ENCODE data around the gene STK11.

Gene STK11

DNA sequence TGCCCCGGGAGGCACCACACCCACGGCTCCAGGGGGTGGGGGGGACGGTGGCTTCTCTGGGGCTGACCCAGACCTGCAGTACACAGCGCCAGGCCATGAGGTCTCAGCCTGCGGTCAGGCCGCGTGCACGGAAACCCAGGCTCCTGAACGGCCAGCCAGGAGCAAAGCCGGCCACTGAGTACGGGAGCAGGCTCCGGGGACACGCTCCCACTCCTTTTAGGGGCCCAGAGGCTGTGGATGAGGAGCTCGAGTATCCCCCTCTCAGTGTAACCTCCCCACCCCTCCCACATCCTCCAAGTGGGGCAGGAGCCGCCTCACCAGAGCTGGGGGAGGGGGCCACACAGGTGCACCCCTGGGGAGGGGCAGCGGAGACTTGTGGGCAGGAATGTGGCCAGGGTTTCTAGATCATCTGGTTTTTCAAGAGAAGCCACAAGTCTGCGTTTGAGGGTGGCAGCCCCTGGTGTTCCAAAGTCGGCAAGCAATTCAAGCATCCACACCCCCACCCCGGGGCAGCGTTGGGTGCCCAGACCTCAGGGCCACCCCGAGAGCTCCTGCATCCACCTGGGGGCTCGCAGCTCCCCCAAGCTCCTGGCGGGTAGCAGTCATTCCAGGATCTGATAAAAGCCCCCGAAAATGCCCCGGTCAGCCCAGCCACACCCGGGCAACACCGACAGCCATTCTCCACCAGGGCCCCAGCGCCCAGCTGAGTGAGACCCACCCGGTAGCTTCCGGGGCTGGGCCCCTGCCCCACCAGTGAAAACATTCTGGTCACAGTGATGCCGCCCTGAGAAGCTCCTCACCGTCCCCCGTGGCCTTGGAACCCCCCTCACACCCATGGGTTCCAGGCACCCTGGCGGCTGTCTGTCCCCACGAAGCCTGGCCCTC is 37.6 kb upstream of the STK11 start:
- Histone ChIP-seq H3K27ac (replicated peaks; ENCODE audit: low read length) (no peak overlapping the region), H3K23ac (ENCODE audit: low read depth, low read length, poor library complexity) (peak overlapping the region; percentile 71), H3K79me1 (ENCODE audit: low read depth, low read length) (peaks cover 31% of the 10 kb centered on the region), H4K8ac (ENCODE audit: low read depth, low read length) (no peak overlapping the region), H3K27me3 (ENCODE audit: control insufficient read depth in 3 of 3, insufficient read depth in 3 of 3, low read depth in 1 of 3, low read length in 3 of 3) (no peaks in the 10 kb centered on the region), H2BK120ac (ENCODE audit: low read depth, low read length) (no peak overlapping the region), H4K91ac (ENCODE audit: low read depth, low read length, poor library complexity) (no peak overlapping the region), H2AFZ (ENCODE audit: low read length) (no peak overlapping the region), H3K18ac (ENCODE audit: low read length) (peak overlapping the region; percentile 76), H3K4me2 (ENCODE audit: insufficient read depth, low read length, poor library complexity, severe bottlenecking) (no peak overlapping the region), H2AK5ac (ENCODE audit: low read depth, low read length) (no peak overlapping the region), H3K9me3 (replicated peaks in 1 of 2; ENCODE audit: control insufficient read depth in 2 of 2, insufficient read depth in 1 of 2, low read depth in 1 of 2, low read length in 2 of 2) (peaks cover 3 to 13% of the 10 kb centered on the region in 2 donors), H3K4ac (ENCODE audit: low read length) (no peak overlapping the region), H3K4me3 (ENCODE audit: low read length in 2 of 2) (no peak overlapping the region), H3K9ac (ENCODE audit: low read depth, low read length, poor library complexity) (no peak overlapping the region), H2BK12ac (ENCODE audit: low read length) (no peak overlapping the region), H3K4me1 (ENCODE audit: control insufficient read depth in 2 of 2, insufficient read depth in 1 of 2, low read depth in 1 of 2, low read length in 2 of 2) (peaks cover 14 to 19% of the 10 kb centered on the region in 2 donors), H2BK5ac (ENCODE audit: low read length) (no peak overlapping the region), H3K14ac (ENCODE audit: low read length) (peak overlapping the region; percentile 21), H2BK15ac (ENCODE audit: low read length) (no peak overlapping the region), H3K36me3 (replicated peaks in 1 of 2; ENCODE audit: control insufficient read depth in 2 of 2, insufficient read depth in 2 of 2, low read length in 2 of 2) (peaks cover 9 to 22% of the 10 kb centered on the region in 2 donors)
- no peak for DNase-seq (ENCODE audit: low spot score)
- no CpG with 5 or more reads among the region's 35 CpGs for WGBS, 2 donors (ENCODE audit: extremely low coverage in 2 of 2, insufficient read length in 2 of 2, insufficient replicate concordance in 1 of 2)

DNA sequence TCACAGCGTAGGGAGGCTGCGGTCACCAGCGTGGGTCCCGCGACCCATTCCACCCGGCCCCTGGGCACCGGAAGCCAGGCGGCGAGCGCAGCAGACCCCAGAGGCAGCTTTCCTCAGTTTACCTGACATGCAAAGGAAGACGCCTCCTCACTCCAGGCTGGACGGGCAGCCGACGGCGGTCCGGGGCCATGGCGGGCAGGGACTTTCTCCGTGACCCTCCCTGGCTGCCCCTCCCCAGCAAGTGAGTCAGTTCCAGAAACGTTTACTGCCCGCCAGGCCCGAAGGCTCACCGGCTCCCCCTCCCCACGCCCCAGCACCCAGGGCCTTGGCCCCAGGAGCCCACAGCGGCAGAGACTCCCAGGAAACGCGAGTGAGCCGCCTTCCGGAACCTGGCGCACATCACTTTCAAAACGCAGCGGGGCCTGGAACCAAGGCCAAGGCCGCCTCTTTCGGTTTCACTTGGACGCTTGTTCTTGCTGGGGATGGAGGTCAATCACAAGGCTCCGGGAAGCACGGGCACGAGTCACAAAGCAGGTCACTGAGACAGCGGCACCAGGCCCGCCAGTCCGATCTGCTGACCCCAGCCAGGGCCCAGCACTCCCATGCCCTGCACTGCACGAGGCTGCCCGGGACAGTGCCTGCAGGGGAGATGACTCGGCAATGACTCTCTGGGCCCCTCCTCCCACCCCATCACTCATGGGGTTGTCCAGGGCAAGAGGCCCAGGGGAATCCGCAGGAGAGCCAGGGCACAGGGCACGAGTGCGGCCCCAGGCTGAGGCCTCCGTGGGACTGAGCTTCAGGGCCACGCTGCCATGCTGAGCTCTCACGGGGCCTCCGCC is 36.8 kb upstream of the STK11 start:
- H4K91ac ChIP-seq (ENCODE audit: low read depth, low read length, poor library complexity), result no peak overlapping the region
- no peak overlapping the region for H2BK5ac ChIP-seq (ENCODE audit: low read length)
- H3K9me3 ChIP-seq (replicated peaks in 1 of 2; ENCODE audit: control insufficient read depth in 2 of 2, insufficient read depth in 1 of 2, low read depth in 1 of 2, low read length in 2 of 2), result peaks cover 3 to 13% of the 10 kb centered on the region in 2 donors
- peaks cover 15 to 19% of the 10 kb centered on the region in 2 donors for H3K4me1 ChIP-seq (ENCODE audit: control insufficient read depth in 2 of 2, insufficient read depth in 1 of 2, low read depth in 1 of 2, low read length in 2 of 2)
- no peak overlapping the region for H2BK15ac ChIP-seq (ENCODE audit: low read length)
- H3K9ac ChIP-seq (ENCODE audit: low read depth, low read length, poor library complexity), result no peak overlapping the region
- H2AFZ ChIP-seq (ENCODE audit: low read length), result no peak overlapping the region
- no peak overlapping the region for H4K8ac ChIP-seq (ENCODE audit: low read depth, low read length)
- peak overlapping the region; percentile 76 for H3K18ac ChIP-seq (ENCODE audit: low read length)
- H2BK12ac ChIP-seq (ENCODE audit: low read length), result no peak overlapping the region
- no peak overlapping the region for H3K27ac ChIP-seq (replicated peaks; ENCODE audit: low read length)
- no peaks in the 10 kb centered on the region for H3K27me3 ChIP-seq (ENCODE audit: control insufficient read depth in 3 of 3, insufficient read depth in 3 of 3, low read depth in 1 of 3, low read length in 3 of 3)
- H3K79me1 ChIP-seq (ENCODE audit: low read depth, low read length), result peaks cover 35% of the 10 kb centered on the region
- peaks cover 9 to 22% of the 10 kb centered on the region in 2 donors for H3K36me3 ChIP-seq (replicated peaks in 1 of 2; ENCODE audit: control insufficient read depth in 2 of 2, insufficient read depth in 2 of 2, low read length in 2 of 2)
- DNase-seq (ENCODE audit: low spot score), result no peak
- H3K4ac ChIP-seq (ENCODE audit: low read length), result no peak overlapping the region
- H3K23ac ChIP-seq (ENCODE audit: low read depth, low read length, poor library complexity), result peak overlapping the region; percentile 65
- H3K14ac ChIP-seq (ENCODE audit: low read length), result no peak overlapping the region
- H2BK120ac ChIP-seq (ENCODE audit: low read depth, low read length), result no peak overlapping the region
- H2AK5ac ChIP-seq (ENCODE audit: low read depth, low read length), result no peak overlapping the region
- no CpG with 5 or more reads among the region's 50 CpGs for WGBS, 2 donors (ENCODE audit: extremely low coverage in 2 of 2, insufficient read length in 2 of 2, insufficient replicate concordance in 1 of 2)
- H3K4me2 ChIP-seq (ENCODE audit: insufficient read depth, low read length, poor library complexity, severe bottlenecking), result no peak overlapping the region
- no peak overlapping the region for H3K4me3 ChIP-seq (ENCODE audit: low read length in 2 of 2)

DNA sequence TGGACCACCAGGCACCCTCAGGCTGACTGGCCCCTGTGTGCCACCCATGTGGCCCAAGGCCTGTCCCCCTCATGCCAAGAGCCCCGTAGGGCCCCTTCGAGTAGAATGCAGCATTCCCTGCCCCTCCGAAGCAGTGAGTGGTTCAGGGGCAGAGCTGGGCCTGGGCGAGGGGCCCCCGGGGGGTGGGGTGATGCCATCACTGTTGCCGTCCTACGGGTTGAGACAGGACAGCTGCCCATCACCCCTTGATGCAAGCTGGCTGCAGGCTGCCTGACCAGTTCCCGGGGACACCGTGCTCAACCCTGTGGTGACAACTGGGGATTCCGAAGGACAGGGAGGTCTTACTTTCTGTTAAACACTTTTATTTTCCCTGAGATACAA is 36.2 kb upstream of the STK11 start:
- H3K27ac ChIP-seq (replicated peaks; ENCODE audit: low read length), result no peak overlapping the region

More for the DNA sequence above, 36.2 kb upstream of the STK11 start:
- no peak overlapping the region for H3K4ac ChIP-seq (ENCODE audit: low read length)
- H3K79me1 ChIP-seq (ENCODE audit: low read depth, low read length), result peaks cover 33% of the 10 kb centered on the region
- H3K9me3 ChIP-seq (replicated peaks in 1 of 2; ENCODE audit: control insufficient read depth in 2 of 2, insufficient read depth in 1 of 2, low read depth in 1 of 2, low read length in 2 of 2), result peaks cover 3 to 13% of the 10 kb centered on the region in 2 donors
- H2BK12ac ChIP-seq (ENCODE audit: low read length), result no peak overlapping the region
- H2AFZ ChIP-seq (ENCODE audit: low read length), result no peak overlapping the region
- no CpG with 5 or more reads among the region's 10 CpGs for WGBS, 2 donors (ENCODE audit: extremely low coverage in 2 of 2, insufficient read length in 2 of 2, insufficient replicate concordance in 1 of 2)
- H3K23ac ChIP-seq (ENCODE audit: low read depth, low read length, poor library complexity), result peak overlapping the region; percentile 65
- no peak overlapping the region for H4K8ac ChIP-seq (ENCODE audit: low read depth, low read length)
- H3K4me1 ChIP-seq (ENCODE audit: control insufficient read depth in 2 of 2, insufficient read depth in 1 of 2, low read depth in 1 of 2, low read length in 2 of 2), result peaks cover 15 to 19% of the 10 kb centered on the region in 2 donors
- H3K18ac ChIP-seq (ENCODE audit: low read length), result no peak overlapping the region
- no peak overlapping the region for H2BK15ac ChIP-seq (ENCODE audit: low read length)
- H3K27me3 ChIP-seq (ENCODE audit: control insufficient read depth in 3 of 3, insufficient read depth in 3 of 3, low read depth in 1 of 3, low read length in 3 of 3), result no peaks in the 10 kb centered on the region
- H3K14ac ChIP-seq (ENCODE audit: low read length), result no peak overlapping the region
- H2BK5ac ChIP-seq (ENCODE audit: low read length), result no peak overlapping the region
- no peak overlapping the region for H3K4me2 ChIP-seq (ENCODE audit: insufficient read depth, low read length, poor library complexity, severe bottlenecking)
- peaks cover 9 to 22% of the 10 kb centered on the region in 2 donors for H3K36me3 ChIP-seq (replicated peaks in 1 of 2; ENCODE audit: control insufficient read depth in 2 of 2, insufficient read depth in 2 of 2, low read length in 2 of 2)
- H3K9ac ChIP-seq (ENCODE audit: low read depth, low read length, poor library complexity), result no peak overlapping the region
- no peak overlapping the region for H4K91ac ChIP-seq (ENCODE audit: low read depth, low read length, poor library complexity)
- H2AK5ac ChIP-seq (ENCODE audit: low read depth, low read length), result no peak overlapping the region
- DNase-seq (ENCODE audit: low spot score), result no peak
- H2BK120ac ChIP-seq (ENCODE audit: low read depth, low read length), result no peak overlapping the region
- no peak overlapping the region for H3K4me3 ChIP-seq (ENCODE audit: low read length in 2 of 2)

Data from neuronal stem cell (in vitro differentiated cells).